Mucosa of rectum (tissue), 2 donors: ENCODE data around the gene ZFP69B.
A peak's percentile ranks its signal among the peaks of the same experiment; 100 is the strongest.

Experiments used
- H3K27ac ChIP-seq, 2 donors: one replicate each; pipeline ENCODE4 v1.7.0; 2013; ENCODE audit warnings: inconsistent platforms in 2 of 2, low read depth in 2 of 2, low read length in 2 of 2
- H3K27me3 ChIP-seq, 2 donors: one replicate each; pipeline ENCODE4 v1.7.0; 2013; ENCODE audit warnings: low read length in 2 of 2; ENCODE audit not compliant: control insufficient read depth in 2 of 2, insufficient read depth in 2 of 2
- H3K36me3 ChIP-seq, 2 donors: one replicate each; pipeline ENCODE4 v1.7.0; 2013; ENCODE audit warnings: low read length in 2 of 2; ENCODE audit not compliant: control insufficient read depth in 2 of 2, insufficient read depth in 2 of 2
- H3K4me1 ChIP-seq, 2 donors: one replicate each; pipeline ENCODE4 v1.7.0; 2013; ENCODE audit warnings: low read length in 2 of 2, mild to moderate bottlenecking in 1 of 2; ENCODE audit not compliant: control insufficient read depth in 2 of 2, insufficient read depth in 2 of 2
- H3K4me3 ChIP-seq, 2 donors: one replicate each; pipeline ENCODE4 v1.7.0; 2013; ENCODE audit warnings: low read length in 2 of 2
- H3K9ac ChIP-seq, 2 donors: one replicate each; pipeline ENCODE4 v1.7.0; 2013; ENCODE audit warnings: low read length in 2 of 2, low read depth in 1 of 2, mild to moderate bottlenecking in 1 of 2
- H3K9me3 ChIP-seq, 2 donors: one replicate each; pipeline ENCODE4 v1.7.0; 2013; ENCODE audit warnings: low read length in 2 of 2; ENCODE audit not compliant: control insufficient read depth in 2 of 2
- donor health status: healthy.
- donor health status: Normal muscosa, but diverticular disease.

Gene ZFP69B

GRCh38 chr1:40435471-40435870 is 14.8 kb upstream of the ZFP69B start:
- Histone ChIP-seq H3K4me3 (no peak overlapping the region), H3K27ac (no peak overlapping the region), H3K9ac (no peak overlapping the region), H3K4me1 (no peaks in the 10 kb centered on the region), H3K9me3 (no peaks in the 10 kb centered on the region), H3K36me3 (no peaks in the 10 kb centered on the region), H3K27me3 (no peaks in the 10 kb centered on the region)

GRCh38 chr1:40435876-40436275 is 14.4 kb upstream of the ZFP69B start:
- Histone ChIP-seq H3K9me3 (no peaks in the 10 kb centered on the region), H3K27me3 (no peaks in the 10 kb centered on the region), H3K9ac (no peak overlapping the region), H3K4me3 (no peak overlapping the region), H3K36me3 (no peaks in the 10 kb centered on the region), H3K4me1 (no peaks in the 10 kb centered on the region), H3K27ac (no peak overlapping the region)

- no peaks in the 10 kb centered on the region for H3K36me3 ChIP-seq
- no peaks in the 10 kb centered on the region for H3K27me3 ChIP-seq
- H3K9ac ChIP-seq: no peak overlapping the region
- no peaks in the 10 kb centered on the region for H3K4me1 ChIP-seq
- H3K27ac ChIP-seq: no peak overlapping the region
- no peaks in the 10 kb centered on the region for H3K9me3 ChIP-seq
- H3K4me3 ChIP-seq: no peak overlapping the region
These were observed 11.8 kb upstream of the ZFP69B start for GRCh38 chr1:40438391-40439015.

- Histone ChIP-seq H3K9ac (no peak overlapping the region), H3K9me3 (no peaks in the 10 kb centered on the region), H3K27me3 (no peaks in the 10 kb centered on the region), H3K4me1 (no peaks in the 10 kb centered on the region), H3K36me3 (no peaks in the 10 kb centered on the region), H3K4me3 (no peak overlapping the region), H3K27ac (no peak overlapping the region)
These were observed 11.0 kb upstream of the ZFP69B start for GRCh38 chr1:40439247-40439646.

DNA sequence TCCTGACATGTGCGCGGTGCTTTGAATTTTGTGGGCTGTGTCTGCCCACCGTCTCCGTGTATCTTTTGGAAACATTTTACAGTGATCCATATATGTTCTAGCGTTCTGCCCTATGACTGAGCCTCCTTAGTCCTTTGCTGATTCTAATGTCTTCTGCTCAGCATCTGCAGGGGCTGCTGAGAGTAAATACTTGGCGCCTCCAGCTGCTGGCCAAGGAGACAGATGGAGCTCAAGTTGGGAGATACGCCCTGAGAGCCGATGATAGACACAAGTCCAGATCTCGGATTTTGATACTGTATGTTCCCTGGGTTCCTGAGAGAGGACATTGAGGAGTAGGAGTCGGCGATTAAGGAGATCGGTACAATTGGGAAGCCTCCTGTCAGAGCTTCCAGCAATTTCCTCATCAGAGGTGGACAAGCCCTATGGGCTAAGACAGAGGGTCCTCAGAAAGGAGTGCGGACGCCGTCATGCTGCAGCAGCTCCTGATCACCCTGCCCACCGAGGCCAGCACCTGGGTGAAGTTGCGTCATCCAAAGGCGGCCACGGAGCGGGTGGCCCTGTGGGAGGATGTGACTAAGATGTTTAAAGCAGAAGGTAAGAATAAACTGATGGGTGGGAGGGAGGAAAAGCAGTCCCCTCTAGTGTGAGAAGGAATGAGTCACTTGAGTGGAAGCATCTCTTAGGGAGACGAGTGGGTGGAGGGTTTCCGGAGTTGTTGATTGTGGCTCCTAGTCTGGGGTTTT is 390 bp downstream of the ZFP69B start:
- Histone ChIP-seq H3K9me3 (peaks cover 3 to 6% of the 10 kb centered on the region in 2 donors), H3K27ac (peak overlapping the region; percentile 50 to 69), H3K4me1 (peaks cover 0 to 3% of the 10 kb centered on the region in 2 donors), H3K9ac (peak overlapping the region; percentile 57 to 72), H3K4me3 (peak overlapping the region; percentile 72 to 79), H3K36me3 (no peaks in the 10 kb centered on the region), H3K27me3 (no peaks in the 10 kb centered on the region)

- H3K27ac ChIP-seq: no peak overlapping the region
- no peak overlapping the region for H3K9ac ChIP-seq
- H3K27me3 ChIP-seq: no peaks in the 10 kb centered on the region
- peaks cover 3 to 6% of the 10 kb centered on the region in 2 donors for H3K9me3 ChIP-seq
- H3K36me3 ChIP-seq: no peaks in the 10 kb centered on the region
- peaks cover 0 to 3% of the 10 kb centered on the region in 2 donors for H3K4me1 ChIP-seq
- H3K4me3 ChIP-seq: no peak overlapping the region
These were observed 936 bp downstream of the ZFP69B start for GRCh38 chr1:40451238-40451585.

- Histone ChIP-seq H3K9ac (no peak overlapping the region), H3K27me3 (no peaks in the 10 kb centered on the region), H3K27ac (no peak overlapping the region), H3K9me3 (peaks cover 18 to 25% of the 10 kb centered on the region in 2 donors), H3K4me1 (peaks cover 0 to 3% of the 10 kb centered on the region in 2 donors), H3K4me3 (no peak overlapping the region), H3K36me3 (peaks cover 17 to 18% of the 10 kb centered on the region in 2 donors)
These were observed 4.6 kb downstream of the ZFP69B start for GRCh38 chr1:40454873-40455272.

DNA sequence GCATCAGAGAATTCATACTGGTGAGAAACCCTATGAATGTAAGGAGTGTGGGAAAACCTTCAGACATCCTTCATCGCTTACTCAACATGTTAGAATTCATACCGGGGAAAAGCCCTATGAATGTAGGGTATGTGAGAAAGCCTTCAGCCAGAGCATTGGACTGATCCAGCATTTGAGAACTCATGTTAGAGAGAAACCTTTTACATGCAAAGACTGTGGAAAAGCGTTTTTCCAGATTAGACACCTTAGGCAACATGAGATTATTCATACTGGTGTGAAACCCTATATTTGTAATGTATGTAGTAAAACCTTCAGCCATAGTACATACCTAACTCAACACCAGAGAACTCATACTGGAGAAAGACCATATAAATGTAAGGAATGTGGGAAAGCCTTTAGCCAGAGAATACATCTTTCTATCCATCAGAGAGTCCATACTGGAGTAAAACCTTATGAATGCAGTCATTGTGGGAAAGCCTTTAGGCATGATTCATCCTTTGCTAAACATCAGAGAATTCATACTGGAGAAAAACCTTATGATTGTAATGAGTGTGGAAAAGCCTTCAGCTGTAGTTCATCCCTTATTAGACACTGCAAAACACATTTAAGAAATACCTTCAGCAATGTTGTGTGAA is 12.8 kb downstream of the ZFP69B start:
- H3K36me3 ChIP-seq: peaks cover 13 to 19% of the 10 kb centered on the region in 2 donors
- H3K4me1 ChIP-seq: no peaks in the 10 kb centered on the region
- H3K4me3 ChIP-seq: no peak overlapping the region
- H3K9ac ChIP-seq: no peak overlapping the region
- H3K27me3 ChIP-seq: no peaks in the 10 kb centered on the region
- peaks cover 52 to 55% of the 10 kb centered on the region in 2 donors for H3K9me3 ChIP-seq
- H3K27ac ChIP-seq: no peak overlapping the region

DNA sequence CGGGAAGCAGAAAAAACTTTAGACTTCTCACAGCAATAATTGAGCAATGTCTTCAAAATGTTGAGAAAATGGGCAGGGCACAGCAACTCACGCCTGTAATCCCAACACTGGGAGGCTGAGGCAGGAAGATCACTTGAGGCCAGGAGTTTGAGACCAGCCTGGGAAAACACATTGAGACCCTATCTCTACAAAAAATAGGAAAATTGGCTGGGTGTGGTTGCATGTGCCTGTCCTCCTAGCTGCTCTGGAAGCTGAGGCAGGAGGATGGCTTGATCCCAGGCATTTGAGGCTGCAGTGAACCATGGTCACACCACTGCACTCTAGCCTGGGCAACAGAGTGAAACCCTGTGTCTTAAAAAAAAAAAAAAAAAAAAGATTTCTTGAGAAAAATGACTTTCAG is 19.1 kb downstream of the ZFP69B start:
- Histone ChIP-seq H3K9me3 (peaks cover 30 to 34% of the 10 kb centered on the region in 2 donors), H3K36me3 (no peaks in the 10 kb centered on the region), H3K4me3 (no peak overlapping the region), H3K27me3 (no peaks in the 10 kb centered on the region), H3K4me1 (no peaks in the 10 kb centered on the region), H3K27ac (no peak overlapping the region), H3K9ac (no peak overlapping the region)

DNA sequence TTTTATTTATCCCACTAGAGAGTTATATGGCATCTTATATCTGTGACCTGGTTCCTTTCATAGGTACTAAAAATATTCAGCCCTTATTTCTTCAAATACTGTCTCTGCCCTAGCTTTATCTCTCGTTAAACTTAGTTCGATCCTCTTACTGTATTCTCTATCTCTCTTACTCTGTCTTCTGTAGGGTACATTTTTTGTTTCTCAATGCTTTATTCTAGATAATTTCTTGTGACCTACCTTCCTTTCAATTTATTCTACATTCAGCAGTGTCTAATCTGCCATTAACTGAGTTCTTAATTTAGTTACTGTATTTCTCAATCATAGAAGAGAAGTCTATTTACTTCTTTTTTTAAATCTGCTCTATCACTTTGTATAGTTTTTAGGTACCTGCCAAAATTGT is 25.0 kb downstream of the ZFP69B start:
- no peak overlapping the region for H3K27ac ChIP-seq
- H3K4me3 ChIP-seq: no peak overlapping the region
- no peaks in the 10 kb centered on the region for H3K36me3 ChIP-seq
- H3K4me1 ChIP-seq: peaks cover 3% of the 10 kb centered on the region in 2 donors
- peaks cover 0 to 7% of the 10 kb centered on the region in 2 donors for H3K9me3 ChIP-seq
- no peaks in the 10 kb centered on the region for H3K27me3 ChIP-seq
- H3K9ac ChIP-seq: no peak overlapping the region
